PC-3 (cell line): ENCODE measurements around the gene DHX34.

ENCODE experiments used
- EZH2 ChIP-seq: fragments of 300-600 bp; sonication (generic); IDR thresholded peaks from one replicate; pipeline ENCODE4 v1.6.1; 2017; ENCODE audit warnings: antibody characterized with exemption, mild to moderate bottlenecking, low read length; ENCODE audit not compliant: unreplicated experiment
- EZH2phosphoT487 ChIP-seq: fragments of 300-600 bp; sonication (generic); IDR thresholded peaks from 2 replicates; pipeline ENCODE4 v1.6.1; 2018; ENCODE audit warnings: mild to moderate bottlenecking, antibody characterized with exemption, low read length, borderline replicate concordance
- TF ChIP-seq, protein P1 (sequence below): fragments of 300-600 bp; sonication (generic); conservative IDR thresholded peaks from 2 replicates; pipeline ENCODE4 v1.5.1; 2017; ENCODE audit warnings: antibody characterized with exemption, low read depth, mild to moderate bottlenecking, low read length

DNA sequence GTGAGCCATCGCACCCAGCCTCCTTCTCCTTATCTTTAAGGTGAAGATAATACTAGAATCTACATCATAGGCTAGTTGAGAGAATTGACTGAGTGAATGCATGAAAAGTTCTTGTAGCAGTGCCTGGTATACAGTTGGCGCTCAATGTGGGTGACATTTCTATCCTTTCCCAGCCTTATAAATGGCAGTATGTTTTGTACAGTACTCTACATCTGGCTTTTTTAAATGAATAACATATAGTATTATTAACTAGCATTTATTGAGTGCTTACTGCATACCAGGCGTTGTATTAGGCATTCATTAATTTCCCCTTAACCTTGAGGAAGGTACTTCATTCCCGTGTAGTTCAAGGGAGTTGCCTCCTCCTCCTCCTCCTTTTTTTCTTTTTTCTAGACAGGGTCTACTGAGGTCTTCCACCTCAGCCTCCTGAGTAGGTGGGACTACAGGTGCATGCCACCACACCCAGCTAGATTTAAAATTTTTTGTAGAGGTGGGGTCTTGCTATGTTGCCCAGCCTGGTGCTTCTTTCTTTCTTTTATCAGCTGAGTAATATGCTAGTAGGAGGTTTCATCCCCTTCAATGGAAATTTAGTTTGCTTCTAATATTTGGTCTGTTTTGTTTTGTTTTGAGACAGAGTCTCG lies 36.6 kb upstream of the DHX34 start:
- no peak for TF ChIP-seq EZH2
- TF ChIP-seq, protein P1, sequence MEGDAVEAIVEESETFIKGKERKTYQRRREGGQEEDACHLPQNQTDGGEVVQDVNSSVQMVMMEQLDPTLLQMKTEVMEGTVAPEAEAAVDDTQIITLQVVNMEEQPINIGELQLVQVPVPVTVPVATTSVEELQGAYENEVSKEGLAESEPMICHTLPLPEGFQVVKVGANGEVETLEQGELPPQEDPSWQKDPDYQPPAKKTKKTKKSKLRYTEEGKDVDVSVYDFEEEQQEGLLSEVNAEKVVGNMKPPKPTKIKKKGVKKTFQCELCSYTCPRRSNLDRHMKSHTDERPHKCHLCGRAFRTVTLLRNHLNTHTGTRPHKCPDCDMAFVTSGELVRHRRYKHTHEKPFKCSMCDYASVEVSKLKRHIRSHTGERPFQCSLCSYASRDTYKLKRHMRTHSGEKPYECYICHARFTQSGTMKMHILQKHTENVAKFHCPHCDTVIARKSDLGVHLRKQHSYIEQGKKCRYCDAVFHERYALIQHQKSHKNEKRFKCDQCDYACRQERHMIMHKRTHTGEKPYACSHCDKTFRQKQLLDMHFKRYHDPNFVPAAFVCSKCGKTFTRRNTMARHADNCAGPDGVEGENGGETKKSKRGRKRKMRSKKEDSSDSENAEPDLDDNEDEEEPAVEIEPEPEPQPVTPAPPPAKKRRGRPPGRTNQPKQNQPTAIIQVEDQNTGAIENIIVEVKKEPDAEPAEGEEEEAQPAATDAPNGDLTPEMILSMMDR = no peak
- TF ChIP-seq EZH2phosphoT487 = no peak
